CD4-positive, alpha-beta T cell treated with Interleukin-4 for 4 hours (primary cell): ENCODE measurements around the gene KIF9.
"Not testable (repeated sequence)": the region's sequence is repeated elsewhere in the genome, so short reads cannot be mapped to it uniquely, and the experiment has no call there.

Experiments
- DNase-seq: peaks from one replicate; pipeline ENCODE4 v3.0.0-alpha.2; 2020

Gene KIF9

GRCh38 chr3:47247131-47248064 is 35.2 kb downstream of the KIF9 start:
- DNase-seq = no peak

GRCh38 chr3:47245271-47245670 is 37.3 kb downstream of the KIF9 start:
- no peak for DNase-seq

- no peak for DNase-seq
Observed at GRCh38 chr3:47244531-47245100, 38.0 kb downstream of the KIF9 start.

GRCh38 chr3:47243419-47244147 is 39.0 kb downstream of the KIF9 start:
- no peak for DNase-seq

- DNase-seq = no peak
Observed at GRCh38 chr3:47239929-47240328, 42.7 kb downstream of the KIF9 start.

DNA sequence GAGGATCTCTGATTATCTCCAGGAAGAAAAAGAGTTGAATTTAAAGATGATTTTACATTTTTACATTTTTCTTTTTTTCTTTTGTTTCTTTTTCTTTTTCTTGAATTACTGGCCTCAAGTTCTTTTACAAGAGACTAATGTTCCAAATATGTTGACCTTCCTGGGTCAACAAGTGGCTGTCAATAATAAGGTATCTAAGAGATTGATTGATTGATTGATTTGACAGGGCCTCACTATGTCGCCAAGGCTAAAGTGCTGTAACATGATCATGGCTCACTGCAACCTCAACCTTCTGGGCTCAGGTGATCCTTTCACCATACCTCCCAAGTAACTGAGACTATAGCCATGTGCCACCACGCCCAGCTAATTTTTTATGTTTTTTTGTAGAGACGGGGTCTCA is 44.6 kb downstream of the KIF9 start:
- no peak for DNase-seq

DNA sequence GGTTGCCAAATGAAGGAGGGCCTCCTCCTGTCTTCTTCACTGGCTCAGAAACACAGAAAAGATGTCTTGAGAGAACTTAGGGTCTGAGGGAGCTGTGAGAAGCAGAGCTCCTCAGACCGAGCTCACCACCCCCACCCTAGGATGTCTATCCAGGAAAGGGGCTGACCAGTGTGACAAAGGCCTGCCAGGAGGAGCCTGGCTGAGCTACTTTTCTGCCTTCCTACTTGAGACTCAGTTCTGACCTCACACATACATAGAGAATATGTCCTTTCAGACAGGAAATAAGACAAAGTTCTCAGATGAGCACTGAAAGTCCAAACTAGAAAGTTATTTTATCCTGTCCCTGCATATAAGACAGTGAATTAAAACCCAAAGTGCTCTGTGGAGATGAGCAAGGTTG is 54.5 kb downstream of the KIF9 start:
- no peak for DNase-seq

DNA sequence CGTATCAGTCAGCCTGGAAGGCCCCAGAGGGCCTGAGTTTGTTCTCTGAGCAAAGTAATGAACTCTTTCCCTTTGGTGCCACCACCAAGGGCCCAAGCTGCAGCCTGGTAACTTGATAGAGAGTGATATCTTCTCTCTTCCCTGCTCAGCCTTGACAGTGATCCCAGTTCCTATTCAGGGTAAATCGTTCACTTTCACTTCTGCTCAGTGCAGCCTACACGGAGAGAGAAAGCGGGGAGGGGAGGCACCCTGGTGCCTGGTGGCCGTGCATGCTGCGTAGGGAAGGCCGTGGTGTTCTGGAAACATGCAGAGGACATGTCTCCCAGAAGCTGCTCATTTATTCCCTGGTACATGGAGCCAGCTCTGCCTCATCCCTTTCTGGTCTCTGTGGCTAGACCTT is 54.9 kb downstream of the KIF9 start:
- DNase-seq = no peak

GRCh38 chr3:47225310-47225906 is 57.2 kb downstream of the KIF9 start:
- peak; percentile 6 for DNase-seq

DNA sequence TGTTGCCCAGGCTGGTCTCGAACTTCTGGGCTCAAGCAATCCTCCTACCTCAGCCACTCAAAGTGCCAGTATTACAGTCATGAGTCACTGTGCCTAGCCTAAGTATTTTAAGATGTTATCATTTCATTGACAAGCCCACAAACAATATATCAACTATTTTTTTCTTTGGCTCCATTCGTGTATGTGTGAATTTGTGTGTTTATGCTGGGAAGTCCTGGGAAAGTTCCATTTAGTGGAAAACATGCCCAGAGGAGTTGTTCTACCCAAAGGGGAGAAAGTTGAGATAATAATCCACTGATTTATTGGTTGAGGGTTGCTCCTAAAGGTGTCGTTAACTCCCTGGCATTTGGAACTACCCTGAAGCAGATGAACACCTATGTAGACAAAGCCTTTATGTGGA is 58.8 kb downstream of the KIF9 start:
- no peak for DNase-seq

DNA sequence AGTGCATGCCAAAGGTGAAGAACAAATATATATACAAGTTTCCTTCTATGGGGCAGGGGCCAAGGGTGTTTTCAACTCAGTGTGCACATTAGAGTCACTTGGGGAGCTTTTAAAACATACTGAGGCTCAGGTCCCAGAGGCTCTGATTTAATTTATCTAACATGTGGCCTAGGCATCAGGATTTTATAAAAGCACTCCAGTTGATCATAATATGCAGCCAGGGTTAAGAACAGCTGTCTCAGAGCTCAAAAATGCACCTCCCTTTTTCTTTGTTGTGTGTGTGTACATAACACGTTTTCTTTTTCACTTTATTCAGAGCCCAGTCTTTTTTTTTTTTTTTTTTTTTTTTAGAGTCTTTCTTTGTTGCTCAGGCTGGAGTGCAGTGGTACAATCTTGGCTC is 60.8 kb downstream of the KIF9 start:
- DNase-seq = no peak

DNA sequence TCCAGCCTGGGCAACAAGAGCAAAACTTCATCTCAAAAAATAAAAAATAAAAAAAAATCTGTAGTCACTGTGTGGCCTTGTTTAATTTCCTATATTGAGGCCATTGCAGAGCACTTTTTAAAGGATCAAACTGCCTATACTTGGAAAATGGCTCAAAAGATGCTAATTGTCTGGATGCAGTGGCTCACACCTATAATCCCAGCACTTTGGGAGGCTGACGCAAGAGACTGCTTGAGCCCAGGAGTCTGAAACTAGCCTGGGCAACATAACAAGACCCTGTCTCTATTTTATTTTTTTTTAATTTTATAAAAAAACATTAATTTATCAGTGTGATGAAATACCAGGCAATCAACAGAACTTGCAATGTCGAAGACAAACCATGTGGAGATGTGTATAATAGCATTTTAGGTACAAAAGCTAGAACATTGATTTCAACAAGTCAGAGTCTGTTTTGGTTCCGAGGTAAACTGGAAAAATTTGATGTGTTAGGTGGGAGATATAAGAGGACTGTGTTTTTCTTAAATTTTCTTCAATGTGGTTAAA is 71.7 kb downstream of the KIF9 start:
- no peak for DNase-seq

DNA sequence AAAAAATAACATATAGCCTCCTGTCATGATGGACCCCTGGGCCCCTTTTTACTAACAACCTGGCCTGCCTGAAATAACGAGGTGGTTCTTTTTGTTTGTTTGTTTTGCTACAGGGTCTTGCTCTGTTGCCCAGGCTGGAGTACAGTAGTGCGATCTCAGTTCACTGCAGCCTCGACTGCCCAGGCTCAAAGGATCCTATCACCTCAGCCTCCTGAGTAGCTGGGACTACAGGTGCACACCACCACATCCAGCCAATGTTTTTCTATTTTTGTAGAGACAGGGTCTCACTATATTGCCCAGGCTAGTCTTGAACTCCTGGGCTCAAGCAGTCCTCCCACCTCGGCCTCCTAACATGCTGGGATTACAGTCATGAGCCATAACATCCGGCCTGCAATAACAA is 76.6 kb downstream of the KIF9 start:
- DNase-seq = not testable (repeated sequence)

- no peak for DNase-seq
Observed at GRCh38 chr3:47204875-47205274, 77.7 kb downstream of the KIF9 start.

DNA sequence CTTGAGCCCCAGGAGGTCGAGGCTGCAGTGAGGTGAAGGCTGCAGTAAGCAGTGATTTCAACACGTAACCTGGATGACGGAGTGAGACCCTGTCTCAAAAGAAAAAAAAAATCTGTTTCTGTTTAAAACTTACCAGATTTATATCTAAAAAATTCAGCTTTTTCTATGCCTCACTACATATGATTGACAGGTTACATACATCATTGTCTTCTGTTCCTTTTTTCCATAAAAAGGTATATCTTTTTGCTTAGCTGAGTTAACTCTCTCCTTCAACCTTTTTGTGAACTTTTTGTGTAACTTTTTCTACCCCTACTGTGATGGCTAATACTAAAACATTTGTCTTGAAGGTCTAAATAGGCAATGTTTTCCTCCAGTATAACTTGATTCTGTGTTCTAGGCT is 80.1 kb downstream of the KIF9 start:
- no peak for DNase-seq

- DNase-seq = no peak
Observed at GRCh38 chr3:47197287-47197686, 85.3 kb downstream of the KIF9 start.

GRCh38 chr3:47194994-47195393 is 87.6 kb downstream of the KIF9 start:
- DNase-seq = no peak

DNA sequence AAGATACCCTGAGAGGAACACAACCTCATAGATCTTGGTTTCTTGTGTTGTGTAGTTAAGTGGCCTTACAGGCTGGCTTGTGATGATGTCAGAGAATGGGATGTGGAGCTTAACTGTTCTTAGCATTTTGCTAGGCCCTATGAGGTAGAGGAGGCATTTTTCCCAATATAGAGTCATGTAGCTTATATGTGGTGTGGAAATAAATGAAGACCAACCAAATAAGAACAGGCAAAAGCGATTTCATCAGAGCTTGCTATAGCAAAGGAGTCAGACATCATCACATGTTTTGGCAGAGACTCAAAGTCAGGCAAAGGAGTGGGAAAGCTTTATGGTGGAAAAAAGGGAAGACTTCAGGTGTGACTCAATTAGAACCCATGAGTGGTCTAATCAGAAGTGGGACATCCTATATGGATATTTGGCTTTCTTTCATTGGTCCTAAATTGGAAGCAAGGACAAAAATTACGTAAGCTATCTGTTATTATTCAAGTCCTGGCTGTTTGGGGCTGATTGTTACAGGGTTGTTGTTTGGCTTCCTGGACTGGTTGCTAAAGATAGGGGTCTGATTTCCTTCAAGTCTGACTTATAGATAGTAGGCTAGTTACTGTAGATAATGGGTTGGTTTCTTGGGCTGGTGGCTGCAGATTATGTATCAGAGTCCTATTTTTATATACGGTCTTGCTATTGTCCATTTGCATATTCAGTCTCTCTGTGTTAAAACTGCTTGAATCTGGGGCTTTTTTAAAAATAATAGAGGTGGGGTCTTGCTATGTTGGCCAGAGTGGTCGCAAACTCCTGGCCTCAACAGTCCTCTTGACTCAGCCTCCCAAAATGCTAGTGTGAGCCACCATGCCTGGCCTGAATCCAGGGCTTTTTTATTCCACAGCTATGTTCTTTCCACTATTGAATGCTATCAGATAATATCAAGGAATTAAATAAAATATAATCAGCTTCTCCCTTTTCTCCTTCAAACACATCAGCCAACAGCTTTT is 88.4 kb downstream of the KIF9 start:
- no peak for DNase-seq

DNA sequence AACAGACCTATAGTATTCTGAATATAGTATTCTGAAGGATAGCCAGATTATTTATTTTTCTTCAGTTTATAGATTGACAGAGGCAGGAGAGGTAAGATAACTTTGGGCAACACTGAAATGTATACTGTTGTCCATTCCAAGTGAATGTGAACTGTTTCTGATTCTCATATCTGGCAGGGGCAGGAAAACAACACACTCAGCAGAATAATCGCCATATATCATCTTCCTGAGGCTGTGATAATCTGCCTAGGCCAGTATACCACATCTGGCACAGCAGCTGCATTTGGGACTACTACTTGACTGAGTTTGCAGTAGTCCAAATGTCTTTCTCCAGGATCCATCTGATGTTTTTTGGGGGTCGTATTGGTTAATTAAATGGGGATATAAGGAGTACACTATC is 96.3 kb downstream of the KIF9 start:
- DNase-seq = no peak

DNA sequence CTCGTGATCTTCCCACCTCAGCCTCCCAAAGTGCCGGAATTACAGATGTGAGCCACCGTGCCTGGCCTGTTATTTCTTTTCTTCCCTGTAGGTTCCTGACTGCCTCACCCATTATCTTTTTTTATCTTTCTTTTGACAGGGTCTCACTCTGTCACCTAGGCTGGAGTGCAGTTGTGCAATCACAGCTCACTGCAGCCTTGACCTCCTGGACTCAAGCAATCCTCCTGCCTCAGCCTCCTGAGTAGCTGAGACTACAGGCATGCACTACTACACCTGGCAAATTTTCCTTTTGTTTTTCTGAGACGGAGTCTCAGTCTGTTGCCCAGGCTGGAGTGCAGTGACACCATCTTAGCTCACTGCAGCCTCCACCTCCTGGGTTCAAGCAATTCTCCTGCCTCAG is 100.9 kb downstream of the KIF9 start:
- DNase-seq = not testable (repeated sequence)

- DNase-seq = not testable (repeated sequence)
Observed at GRCh38 chr3:47180011-47180410, 102.6 kb downstream of the KIF9 start.
